H1 (cell line): ENCODE results near the gene ST6GALNAC2. TPM values are rescaled to one million over a fixed set of nuclear protein-coding genes. Genes with fewer than 3 reads are reported as not detected.

Experiments
- CBX8 ChIP-seq: fragments of 300-800, 300-1000 bp; sonication (generic); IDR thresholded peaks from 2 replicates; pipeline ENCODE4 v1.7.1; 2016; ENCODE audit warnings: low read depth, low read length, borderline replicate concordance
- EZH2 ChIP-seq: fragments of 200-600 bp; sonication (generic); IDR thresholded peaks from 2 replicates; pipeline ENCODE4 v1.7.1; 2012; ENCODE audit warnings: low read depth, mild to moderate bottlenecking, moderate library complexity, low read length, inconsistent platforms; ENCODE audit not compliant: severe bottlenecking
- GABPA ChIP-seq: IDR thresholded peaks from 2 replicates; pipeline ENCODE4 v1.6.1; 2011; ENCODE audit warnings: mild to moderate bottlenecking, low read length, moderate library complexity, borderline replicate concordance; ENCODE audit not compliant: insufficient read depth
- JUND ChIP-seq: IDR thresholded peaks from 2 replicates; pipeline ENCODE4 v1.6.1; 2011; ENCODE audit warnings: mild to moderate bottlenecking, improper control_type of control experiment, low read length
- NRF1 ChIP-seq: IDR thresholded peaks from 2 replicates; pipeline ENCODE4 v1.6.1; 2011; ENCODE audit warnings: mild to moderate bottlenecking, low read depth, low read length, improper control_type of control experiment
- SP1 ChIP-seq: IDR thresholded peaks from 2 replicates; pipeline ENCODE4 v1.6.1; 2011; ENCODE audit warnings: low read depth, low read length
- SP4 ChIP-seq: IDR thresholded peaks from 2 replicates; pipeline ENCODE4 v1.6.1; 2012; ENCODE audit warnings: low read length, inconsistent platforms
- YY1 ChIP-seq: IDR thresholded peaks from 2 replicates; pipeline ENCODE4 v1.6.1; 2011; ENCODE audit warnings: low read depth, mild to moderate bottlenecking, low read length
- polyA plus RNA-seq, 7 experiments: library from polyadenylated mRNA; depleted of rRNA in 3 of 7; stranded (reverse) in 5 of 7; unstranded in 2 of 7; fragments of >200 nt in 5 of 7; fragments of 200-250 nt in 2 of 7; gene quantifications; 1 replicate in 5 of 7; 2 replicates in 1 of 7; 4 replicates in 1 of 7; pipeline versions ENCODE4 v1.2.1 to v1.2.3, GENCODE V29; 2011 to 2013; ENCODE audit warnings: missing spikeins in 2 of 7, mixed read lengths in 2 of 7
- total RNA-seq: library from RNA; stranded (reverse); fragmentation: NEBNext Ultra II Directional; extraction: Animal tissue kit (Norgen Biotek cat#: 25700); gene quantifications from 2 replicates; pipeline ENCODE4 v1.2.1, GENCODE V29; 2021

ST6GALNAC2 gene
- total and polyA plus RNA-seq, 2 of the 8 experiments (the other 6 are each of a cell fraction or from before 2014, with no cell fraction given) = 0.09 TPM; not detected in 1

GRCh38 chr17:76623271-76624146 is 37.8 kb upstream of the ST6GALNAC2 start (continued):
- TF ChIP-seq CBX8 (no peak), GABPA (peak; percentile 50; the same call in 1 of the 2 replicates), JUND (no peak), SP4 (no peak), YY1 (peak; percentile 49; the same call in 1 of the 2 replicates), SP1 (no peak), NRF1 (no peak), EZH2 (no peak)
